Activated gamma-delta T cell treated with anti-CD3 and anti-CD28 coated beads, Interleukin-2, amount 50 U/mL, for 16 hours (primary cell): ENCODE results near the gene PTGDS.

Source experiments
- DNase-seq: peaks from one replicate; pipeline ENCODE4 v3.0.0-alpha.2; 2020; ENCODE audit warnings: low read depth

The PTGDS gene

DNA sequence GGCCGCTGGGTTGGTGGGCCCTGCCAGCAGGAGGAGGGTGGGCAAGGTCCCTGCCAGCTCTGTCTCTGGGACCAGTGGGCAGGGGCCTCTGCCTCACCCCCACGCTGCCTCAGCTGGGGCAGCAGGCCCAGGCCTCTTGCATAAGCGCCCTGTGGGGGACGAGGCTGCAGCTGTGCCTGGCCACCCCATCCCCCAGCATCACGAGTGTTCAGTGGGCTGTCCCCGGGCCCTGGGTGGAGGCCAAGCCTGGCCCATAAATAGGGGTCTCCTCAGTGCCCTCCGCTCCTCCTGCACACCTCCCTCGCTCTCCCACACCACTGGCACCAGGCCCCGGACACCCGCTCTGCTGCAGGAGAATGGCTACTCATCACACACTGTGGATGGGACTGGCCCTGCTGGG is at the start of gene PTGDS:
TSS of gene PTGDS (plus strand) at position 282 of the 400 bp plus-strand sequence. CDS start at position 357, 75 bp downstream.
- no peak for DNase-seq

- DNase-seq, result no peak
These were observed 48.7 kb upstream of the PTGDS start for GRCh38 chr9:136928591-136928990.

DNA sequence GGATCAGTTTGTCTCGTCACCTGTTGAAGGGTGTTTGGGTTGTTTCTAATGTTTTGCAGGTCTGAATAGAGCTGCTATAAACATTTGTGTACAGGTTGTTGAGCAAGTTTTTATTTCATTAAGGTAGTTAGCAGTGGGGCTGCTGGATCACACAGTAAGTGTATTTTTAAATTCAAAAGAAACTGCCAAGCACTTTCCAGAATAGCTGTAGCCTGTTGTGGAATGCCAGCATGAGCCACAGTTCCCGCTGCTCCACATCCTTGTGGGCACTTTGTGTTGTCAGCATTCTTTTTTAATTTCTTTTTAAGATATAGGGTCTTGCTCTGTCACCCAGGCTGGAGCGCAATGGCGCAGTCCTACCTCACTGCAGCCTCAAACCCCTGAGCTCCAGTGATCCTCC is 47.3 kb upstream of the PTGDS start:
- DNase-seq, result no peak

- no peak for DNase-seq
These were observed 45.6 kb upstream of the PTGDS start for GRCh38 chr9:136931611-136932130.

DNA sequence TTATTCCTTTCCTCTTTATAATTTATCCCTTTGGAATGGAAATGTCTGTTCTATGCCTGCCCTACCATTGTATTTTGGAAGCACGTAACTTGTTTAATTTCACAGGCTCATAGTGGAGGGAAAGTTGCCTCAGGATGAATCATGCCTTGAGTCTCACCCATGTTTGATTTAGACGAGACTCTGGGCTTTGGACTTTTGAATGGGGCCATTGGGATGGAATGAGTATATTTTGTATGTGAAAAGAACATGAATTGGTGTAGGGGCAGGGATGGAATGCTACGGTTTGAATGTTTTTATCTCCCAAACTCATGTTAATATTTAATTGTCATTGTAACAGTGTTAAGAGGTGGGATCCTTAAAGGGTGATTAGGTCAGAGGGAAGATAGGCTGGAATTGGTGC is 43.0 kb upstream of the PTGDS start:
- DNase-seq, result no peak

DNA sequence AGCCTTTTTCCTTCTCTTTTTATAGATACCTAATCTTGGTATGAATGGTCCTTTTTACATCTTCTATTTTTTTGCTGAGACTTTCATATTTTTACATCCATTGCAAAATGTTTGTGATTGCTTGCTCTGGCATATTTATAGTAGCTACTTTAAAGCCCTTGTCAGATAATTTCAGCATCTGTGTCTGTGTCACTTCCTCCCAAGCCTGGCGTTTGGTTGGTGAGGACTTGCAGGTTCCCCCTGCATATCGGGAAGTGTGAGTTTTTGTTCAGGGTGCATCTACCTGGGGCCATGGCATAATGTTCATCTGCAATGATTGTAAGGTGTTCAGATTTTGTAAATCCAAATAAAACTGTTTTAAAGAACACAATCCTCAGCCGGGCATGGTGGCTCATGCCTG is 41.7 kb upstream of the PTGDS start:
- no peak for DNase-seq

- no peak for DNase-seq
These were observed 40.6 kb upstream of the PTGDS start for GRCh38 chr9:136936645-136937170.

GRCh38 chr9:136937186-136938001 is 39.9 kb upstream of the PTGDS start:
- DNase-seq, result no peak

- DNase-seq, result no peak
These were observed 37.8 kb upstream of the PTGDS start for GRCh38 chr9:136939431-136939995.

- DNase-seq, result no peak
These were observed 37.2 kb upstream of the PTGDS start for GRCh38 chr9:136939996-136940525.

DNA sequence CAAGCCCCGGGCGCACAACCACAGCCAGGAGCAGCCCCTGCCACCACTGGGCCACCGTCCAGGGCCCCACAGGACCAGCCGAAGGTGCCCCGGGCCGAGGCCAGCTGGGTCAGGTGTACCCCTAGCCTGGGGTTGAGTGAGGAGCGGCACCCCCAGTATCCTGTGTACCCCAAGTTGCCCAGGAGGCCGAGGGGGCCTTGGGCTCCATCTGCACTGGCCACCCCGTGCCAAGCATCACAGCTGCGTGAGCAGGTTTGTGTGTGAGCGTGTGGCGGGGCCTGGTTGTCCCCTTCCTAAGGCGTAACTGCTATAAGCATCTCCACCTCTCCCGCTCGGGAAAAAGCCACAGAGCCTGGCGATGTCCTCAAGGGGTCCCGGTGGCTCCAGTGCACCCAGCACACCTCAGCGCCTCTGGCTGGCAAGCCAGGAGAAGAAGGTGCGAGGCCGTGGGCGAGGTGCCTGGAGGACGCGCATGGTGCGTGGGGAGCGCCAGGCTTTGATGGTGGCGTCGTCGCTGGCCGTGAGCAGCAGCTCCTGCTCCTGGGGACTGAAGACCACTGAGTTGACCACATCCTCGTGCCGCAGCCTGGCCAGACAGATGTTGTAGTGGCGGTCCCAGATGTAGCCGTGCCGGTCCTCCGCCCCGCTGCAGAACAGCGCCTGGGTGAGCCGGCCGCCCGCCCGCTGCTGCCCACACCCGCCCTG is 36.6 kb upstream of the PTGDS start:
- DNase-seq, result no peak

DNA sequence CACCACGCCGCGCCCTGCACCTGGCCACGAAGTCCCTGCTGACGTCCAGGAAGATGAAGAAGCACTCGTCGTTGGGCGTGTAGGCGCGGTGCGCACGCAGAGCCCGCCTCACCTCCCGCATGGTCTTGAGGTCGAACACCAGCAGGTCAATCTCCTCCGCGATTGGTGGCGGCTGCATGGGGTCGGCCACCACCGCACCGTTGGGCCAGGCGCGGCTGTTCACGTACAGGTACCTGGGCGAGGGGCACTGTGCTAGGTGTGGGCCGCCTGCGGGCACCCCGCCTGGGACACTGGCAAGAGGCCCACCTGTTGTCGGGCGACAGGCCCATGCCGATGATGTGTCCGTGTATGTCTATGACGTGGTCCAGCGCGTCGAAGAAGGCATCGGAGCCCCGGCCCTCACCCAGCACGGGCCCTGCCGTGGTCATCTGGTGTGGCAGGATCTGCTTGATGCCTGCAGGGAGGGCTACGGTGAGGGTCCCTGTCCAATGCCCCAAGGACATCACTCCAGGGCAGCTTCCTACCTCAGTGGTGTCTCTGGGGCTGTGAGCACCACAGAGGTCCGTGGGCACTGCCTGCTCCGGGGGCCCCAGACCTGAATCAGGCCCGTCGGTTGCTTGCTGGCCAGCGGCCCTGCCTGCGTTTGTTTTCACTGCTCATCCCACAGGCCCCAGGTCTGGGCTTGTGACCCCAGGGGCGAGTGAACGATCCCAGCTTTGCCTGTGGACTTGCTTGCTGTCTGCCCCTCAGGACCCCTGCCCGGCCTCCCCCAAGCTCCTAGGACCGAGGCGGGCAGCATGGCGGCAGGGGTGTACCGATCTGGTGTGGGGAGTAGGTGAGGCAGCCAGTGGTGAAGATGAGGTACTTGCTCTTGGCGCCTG is 35.8 kb upstream of the PTGDS start:
- DNase-seq, result no peak

DNA sequence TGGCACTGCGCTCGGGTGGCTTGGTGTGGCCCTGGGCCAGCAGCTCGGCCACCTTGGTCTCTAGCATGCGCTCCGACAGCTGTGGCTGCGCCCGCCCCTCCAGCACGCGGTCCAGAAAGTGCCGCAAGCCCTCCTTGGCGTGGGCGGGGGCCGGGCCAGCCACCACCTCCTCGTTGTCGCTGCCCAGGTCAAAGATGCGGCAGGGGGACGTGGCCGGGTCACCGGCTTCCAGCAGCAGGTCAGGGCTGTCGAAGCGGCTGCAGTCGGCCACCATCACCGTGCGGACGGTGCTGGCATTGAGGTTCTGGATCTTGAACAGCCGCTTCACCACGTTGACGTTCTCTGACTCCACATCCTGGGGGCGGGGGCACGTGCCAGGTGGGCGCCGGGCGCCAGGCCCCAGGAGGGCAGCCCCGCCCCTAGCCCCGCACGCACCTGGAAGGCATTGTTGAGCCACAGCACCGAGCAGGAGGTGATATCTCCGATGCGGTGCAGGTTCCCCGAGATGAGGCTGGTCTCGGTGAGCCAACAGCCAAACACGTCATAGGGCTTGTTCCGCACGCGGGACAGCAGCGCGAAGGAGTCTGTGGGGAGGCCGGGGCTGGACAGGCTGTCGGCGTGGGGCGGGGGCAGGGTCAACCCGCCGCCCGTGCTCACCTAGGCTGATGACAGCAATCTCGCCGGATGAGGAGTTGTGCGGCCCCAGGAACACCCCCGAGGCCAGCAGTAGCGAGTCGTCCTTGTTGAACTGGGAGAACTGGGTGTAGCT is 35.0 kb upstream of the PTGDS start:
- DNase-seq, result no peak

DNA sequence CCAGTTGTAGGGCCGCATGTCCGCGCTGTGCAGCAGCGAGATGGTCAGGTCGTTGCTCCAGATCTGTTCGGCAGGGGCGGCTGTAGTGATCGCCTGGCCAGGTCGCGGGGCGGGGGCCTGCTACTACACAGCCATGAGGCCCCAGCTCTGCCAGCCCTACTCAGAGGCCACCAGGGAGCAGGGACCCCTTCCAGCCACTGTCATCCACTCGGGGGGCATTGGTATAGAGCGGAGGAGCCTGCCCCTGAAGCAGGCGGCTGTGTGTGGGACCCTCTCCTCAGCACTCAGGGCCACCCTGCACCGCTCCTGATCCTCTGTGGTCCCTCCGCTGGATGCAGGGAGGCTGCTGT is 34.4 kb upstream of the PTGDS start:
- no peak for DNase-seq

- DNase-seq, result no peak
These were observed 33.8 kb upstream of the PTGDS start for GRCh38 chr9:136943291-136944211.

GRCh38 chr9:136944212-136944518 is 33.1 kb upstream of the PTGDS start:
- no peak for DNase-seq

DNA sequence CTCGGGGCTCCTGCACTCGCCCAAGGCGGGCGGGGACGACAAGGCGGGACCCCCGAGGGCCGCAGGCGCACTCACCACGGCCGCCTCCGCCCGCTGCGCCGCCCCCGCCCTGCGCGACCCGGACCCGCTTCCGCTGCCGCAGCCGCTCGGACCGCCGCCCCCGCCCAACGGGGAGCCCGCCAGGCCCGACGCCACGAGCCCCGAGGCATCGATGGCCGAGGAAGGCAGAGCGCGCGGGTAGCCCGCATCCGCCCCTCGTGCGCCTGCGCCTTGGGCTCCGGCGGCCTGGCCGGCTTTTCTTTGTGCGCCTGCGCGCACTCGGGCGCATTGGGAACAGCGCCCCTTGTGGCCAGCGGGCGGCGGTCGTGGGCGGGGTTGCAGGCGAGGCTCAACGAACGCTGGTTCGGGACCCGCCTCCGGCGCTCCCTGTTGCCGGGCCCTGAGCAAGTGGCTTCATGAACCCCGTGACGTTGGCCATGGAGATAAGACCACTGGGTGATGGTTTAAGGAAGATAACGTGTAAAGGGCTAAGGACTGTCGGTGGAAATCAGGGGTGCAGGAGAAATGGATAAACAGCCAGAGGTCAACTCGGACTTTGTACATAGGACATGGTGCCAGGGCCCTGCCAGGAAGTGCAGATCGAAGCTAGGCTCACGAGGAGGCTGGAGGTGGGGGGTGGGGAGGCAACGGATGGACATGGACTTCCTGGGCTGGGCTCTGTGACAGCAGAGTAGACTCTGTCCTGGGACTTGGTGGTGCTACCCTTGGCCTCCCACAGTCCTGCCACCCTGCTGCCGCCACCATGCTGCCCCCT is 32.6 kb upstream of the PTGDS start, which contains the start of the genes C8G and FBXW5:
TSS of gene C8G (plus strand) at position 725 of the 814 bp plus-strand sequence. CDS start at position 803, 78 bp downstream.
TSS of gene FBXW5 (minus strand) at position 220 of the 814 bp plus-strand sequence. CDS start 655 bp downstream, outside the sequence.
- peak; percentile 89 for DNase-seq
